Peyer's patch (tissue), 4 donors: ENCODE results near the gene SLC25A22. TPM values are rescaled to one million over a fixed set of nuclear protein-coding genes. Genes with fewer than 3 reads are reported as not detected.
A peak's percentile ranks its signal among the peaks of the same experiment; 100 is the strongest.

Experiments
- DNase-seq, 3 donors: peaks; one replicate each; pipeline ENCODE4 v3.0.0-alpha.2; 2017 to 2019
- H3K27ac ChIP-seq, 4 donors: fragments of 200-600 bp; sonication (generic); one replicate each; pipeline ENCODE4 v1.5.1; 2016 to 2019
- H3K27me3 ChIP-seq, 2 donors: fragments of 200-600 bp; sonication (generic); one replicate each; pipeline ENCODE4 v1.5.1; 2019
- H3K36me3 ChIP-seq, 3 donors: fragments of 200-600 bp; sonication (generic); one replicate each; pipeline ENCODE4 v1.5.1; 2016 to 2019
- H3K4me1 ChIP-seq, 4 donors: fragments of 200-600 bp; sonication (generic); one replicate each; pipeline ENCODE4 v1.5.1; 2016 to 2019
- H3K4me3 ChIP-seq, 4 donors: fragments of 200-600 bp; sonication (generic); 1 replicate in 3 of 4; 2 replicates in 1 of 4; pipeline ENCODE4 v1.5.1; 2016 to 2019; ENCODE audit warnings: mild to moderate bottlenecking in 1 of 4
- H3K9me3 ChIP-seq, 4 donors: fragments of 200-600 bp; sonication (generic); one replicate each; pipeline ENCODE4 v1.5.1; 2016 to 2019; ENCODE audit warnings: mild to moderate bottlenecking in 1 of 4
- POLR2A ChIP-seq, 2 donors: fragments of 450-650 bp; IDR thresholded peaks; one replicate each; pipeline ENCODE4 v1.5.1; 2017; ENCODE audit warnings: antibody characterized with exemption in 2 of 2, mild to moderate bottlenecking in 2 of 2, moderate library complexity in 2 of 2
- total RNA-seq, 4 donors: library from RNA; depleted of rRNA; stranded (reverse); fragments of >200 nt; gene quantifications; one replicate each; pipeline ENCODE4 v1.1.0, GENCODE V29; 2016
- TF ChIP-seq, protein P1 (sequence below), 6 experiments: fragments of 450-650 bp in 4 of 6; fragments of 200-600 bp in 2 of 6; sonication (generic) in 1 of 6; IDR thresholded peaks; one replicate each; pipeline ENCODE4 v1.5.1; 2017 to 2019; ENCODE audit warnings: antibody characterized with exemption in 6 of 6, mild to moderate bottlenecking in 3 of 6, moderate library complexity in 1 of 6

The SLC25A22 gene
- total RNA-seq, 4 donors from 2014 or later = 14.2 to 22.0 (median 16.6) TPM

- Histone ChIP-seq H3K4me1 (peaks cover 11 to 21% (median 15%) of the 10 kb centered on the region in 4 donors), H3K4me3 (no peak overlapping the region), H3K9me3 (no peaks in the 10 kb centered on the region), H3K27me3 (no peaks in the 10 kb centered on the region), H3K36me3 (peaks cover 0 to 26% (median 0%) of the 10 kb centered on the region in 3 donors), H3K27ac (no peak overlapping the region)
- no peak for TF ChIP-seq POLR2A (IDR thresholded peaks at IDR 0.05)
- TF ChIP-seq, protein P1, sequence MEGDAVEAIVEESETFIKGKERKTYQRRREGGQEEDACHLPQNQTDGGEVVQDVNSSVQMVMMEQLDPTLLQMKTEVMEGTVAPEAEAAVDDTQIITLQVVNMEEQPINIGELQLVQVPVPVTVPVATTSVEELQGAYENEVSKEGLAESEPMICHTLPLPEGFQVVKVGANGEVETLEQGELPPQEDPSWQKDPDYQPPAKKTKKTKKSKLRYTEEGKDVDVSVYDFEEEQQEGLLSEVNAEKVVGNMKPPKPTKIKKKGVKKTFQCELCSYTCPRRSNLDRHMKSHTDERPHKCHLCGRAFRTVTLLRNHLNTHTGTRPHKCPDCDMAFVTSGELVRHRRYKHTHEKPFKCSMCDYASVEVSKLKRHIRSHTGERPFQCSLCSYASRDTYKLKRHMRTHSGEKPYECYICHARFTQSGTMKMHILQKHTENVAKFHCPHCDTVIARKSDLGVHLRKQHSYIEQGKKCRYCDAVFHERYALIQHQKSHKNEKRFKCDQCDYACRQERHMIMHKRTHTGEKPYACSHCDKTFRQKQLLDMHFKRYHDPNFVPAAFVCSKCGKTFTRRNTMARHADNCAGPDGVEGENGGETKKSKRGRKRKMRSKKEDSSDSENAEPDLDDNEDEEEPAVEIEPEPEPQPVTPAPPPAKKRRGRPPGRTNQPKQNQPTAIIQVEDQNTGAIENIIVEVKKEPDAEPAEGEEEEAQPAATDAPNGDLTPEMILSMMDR (IDR thresholded peaks at IDR 0.05) = no peak
- DNase-seq = no peak
Measured at GRCh38 chr11:813072-813455, 15.0 kb upstream of the SLC25A22 start.

DNA sequence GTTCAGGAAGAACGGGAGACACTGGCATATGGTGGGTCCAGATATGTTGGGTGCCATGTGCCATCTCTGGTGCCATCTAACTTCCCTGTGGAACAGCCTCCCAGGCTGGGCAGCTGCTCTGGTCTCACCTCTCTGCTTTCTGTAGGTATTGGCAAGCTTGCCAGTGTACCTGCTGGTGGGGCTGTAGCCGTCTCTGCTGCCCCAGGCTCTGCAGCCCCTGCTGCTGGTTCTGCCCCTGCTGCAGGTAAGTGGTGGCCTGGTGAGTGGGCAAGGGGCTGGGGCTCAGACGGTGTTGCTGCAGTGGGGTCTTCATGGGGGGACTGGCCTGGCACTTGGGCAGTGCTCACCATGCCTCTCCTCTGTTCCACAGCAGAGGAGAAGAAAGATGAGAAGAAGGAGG is 14.3 kb upstream of the SLC25A22 start:
- Histone ChIP-seq H3K9me3 (no peaks in the 10 kb centered on the region), H3K27ac (no peak overlapping the region), H3K4me1 (peaks cover 11 to 27% (median 15%) of the 10 kb centered on the region in 4 donors), H3K36me3 (peaks cover 0 to 26% (median 0%) of the 10 kb centered on the region in 3 donors), H3K27me3 (no peaks in the 10 kb centered on the region), H3K4me3 (no peak overlapping the region)
- DNase-seq = no peak
- no peak for TF ChIP-seq POLR2A (IDR thresholded peaks at IDR 0.05)
- TF ChIP-seq, protein P1 (IDR thresholded peaks at IDR 0.05) = no peak

DNA sequence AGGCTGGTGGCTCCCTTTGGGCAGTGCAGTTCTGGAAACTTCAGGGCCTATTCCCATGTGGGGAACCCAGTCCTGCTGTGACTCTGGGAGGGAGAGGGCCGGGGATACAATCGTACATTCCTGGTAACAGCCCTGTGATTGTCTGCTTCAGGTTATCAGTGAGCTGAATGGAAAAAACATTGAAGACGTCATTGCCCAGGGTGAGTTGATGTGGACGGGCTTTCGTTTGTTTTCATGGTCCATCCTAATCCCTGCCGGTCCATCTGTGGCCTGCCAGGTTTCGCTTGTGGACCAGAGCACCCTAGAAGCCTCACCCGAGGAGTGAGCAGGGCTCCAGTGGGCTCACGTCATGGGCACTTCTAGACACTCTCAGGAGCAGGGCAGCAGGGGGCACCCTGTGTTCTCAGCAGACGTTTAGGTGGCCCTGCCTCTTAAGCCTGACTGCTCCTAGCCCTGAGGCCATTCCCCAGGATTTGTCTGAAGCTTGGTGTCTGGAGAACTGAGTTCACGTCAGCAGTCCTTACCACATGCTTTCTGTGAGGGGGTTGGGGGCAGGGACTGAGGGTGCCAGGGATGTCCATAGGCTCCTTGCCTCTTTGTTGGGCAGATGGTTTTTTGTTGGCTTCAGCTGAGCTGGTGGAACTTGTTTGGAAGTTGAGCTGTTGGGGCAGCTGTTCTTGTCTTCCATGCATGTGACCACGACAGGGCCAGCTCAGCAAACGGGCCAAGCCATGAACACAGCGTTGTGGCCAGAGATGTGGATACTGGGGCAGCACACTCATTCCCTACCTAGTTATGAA is 13.6 kb upstream of the SLC25A22 start:
- Histone ChIP-seq H3K4me1 (peaks cover 11 to 28% (median 15%) of the 10 kb centered on the region in 4 donors), H3K27me3 (no peaks in the 10 kb centered on the region), H3K27ac (peak overlapping the region in 2 of 4 donors; percentile 11 to 19), H3K36me3 (peaks cover 0 to 26% (median 0%) of the 10 kb centered on the region in 3 donors), H3K9me3 (no peaks in the 10 kb centered on the region), H3K4me3 (peak overlapping the region in 1 of 4 donors; percentile 28)
- no peak for TF ChIP-seq POLR2A (IDR thresholded peaks at IDR 0.05)
- TF ChIP-seq, protein P1 (IDR thresholded peaks at IDR 0.05) = peak in 1 of 6 experiments; percentile 21
- no peak for DNase-seq

DNA sequence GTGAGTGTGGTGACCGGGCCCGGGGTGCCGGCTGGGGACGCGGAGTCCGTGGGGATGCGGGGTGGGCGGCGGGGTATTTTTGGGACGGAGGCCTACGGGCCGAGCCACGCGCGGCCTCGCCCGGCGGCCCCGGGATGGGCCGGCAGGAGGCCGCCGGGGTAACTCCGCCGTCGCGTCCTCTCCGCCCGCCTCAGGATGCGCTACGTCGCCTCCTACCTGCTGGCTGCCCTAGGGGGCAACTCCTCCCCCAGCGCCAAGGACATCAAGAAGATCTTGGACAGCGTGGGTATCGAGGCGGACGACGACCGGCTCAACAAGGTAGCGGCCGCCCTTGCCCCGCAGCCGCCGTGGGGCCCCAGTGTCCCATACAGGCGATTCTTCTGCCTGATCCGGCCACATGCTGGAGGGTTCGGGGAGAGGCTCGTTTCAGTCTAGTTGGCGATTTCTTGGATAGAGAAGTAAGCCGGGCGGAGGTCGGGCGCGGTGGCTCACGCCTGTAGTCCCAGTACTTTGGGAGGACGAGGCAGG is 12.0 kb upstream of the SLC25A22 start:
- Histone ChIP-seq H3K36me3 (peaks cover 0 to 26% (median 0%) of the 10 kb centered on the region in 3 donors), H3K4me3 (peak overlapping the region; percentile 71 to 97 (median 92)), H3K27ac (peak overlapping the region; percentile 96 to 99 (median 98)), H3K4me1 (peaks cover 11 to 35% (median 15%) of the 10 kb centered on the region in 4 donors), H3K9me3 (no peaks in the 10 kb centered on the region), H3K27me3 (no peaks in the 10 kb centered on the region)
- TF ChIP-seq POLR2A (IDR thresholded peaks at IDR 0.05) = peak in 1 of 2 donors; percentile 76
- TF ChIP-seq, protein P1 (IDR thresholded peaks at IDR 0.05) = peak in 1 of 6 experiments; percentile 35
- DNase-seq = peak in 1 of 3 donors; percentile 62

DNA sequence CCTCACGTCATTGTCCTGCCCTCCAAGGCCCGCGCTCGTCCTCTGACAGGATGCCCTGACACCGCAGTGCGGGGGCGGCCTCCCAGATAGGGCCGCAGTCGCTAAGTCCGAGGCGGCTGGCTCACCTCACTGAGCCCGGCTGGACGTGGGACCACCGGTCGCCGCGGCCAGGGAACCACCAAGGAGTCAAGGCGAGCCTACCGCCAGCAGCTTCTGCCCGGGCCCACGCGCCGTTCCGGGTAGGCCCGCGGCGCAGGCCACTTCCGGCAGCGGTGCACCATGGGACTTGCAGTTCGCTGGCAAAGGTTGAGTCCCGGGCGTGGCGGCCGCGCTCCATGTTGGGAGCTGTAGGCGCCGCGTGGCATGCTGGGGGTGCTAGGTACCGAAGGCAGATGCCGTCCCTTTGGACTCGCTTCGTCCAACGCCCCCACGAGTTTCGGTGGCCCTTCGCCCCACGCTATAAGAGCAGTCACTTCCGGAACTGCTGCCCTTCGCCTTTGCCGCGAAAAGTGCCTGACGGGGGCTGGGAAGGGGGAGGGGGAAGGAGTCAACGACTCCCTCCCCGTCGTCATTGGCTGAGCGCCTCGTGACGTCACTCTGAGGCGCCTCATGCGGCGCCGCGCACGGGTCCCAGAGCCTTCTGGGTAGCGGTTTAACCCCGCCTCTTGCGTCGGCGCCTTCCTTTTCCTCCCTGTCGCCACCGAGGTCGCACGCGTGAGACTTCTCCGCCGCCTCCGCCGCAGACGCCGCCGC is 11.4 kb upstream of the SLC25A22 start, which contains the start of gene RPLP2:
Gene RPLP2, plus strand, starts transcription at position 681 of the 753 bp plus-strand sequence. CDS start 268 bp downstream, outside the sequence.
- Histone ChIP-seq H3K36me3 (peaks cover 0 to 26% (median 0%) of the 10 kb centered on the region in 3 donors), H3K4me1 (peaks cover 13 to 40% (median 18%) of the 10 kb centered on the region in 4 donors), H3K27me3 (no peaks in the 10 kb centered on the region), H3K27ac (peak within 1 kb of the TSS; percentile 96 to 99 (median 98)), H3K9me3 (no peaks in the 10 kb centered on the region), H3K4me3 (peak within 1 kb of the TSS; percentile 71 to 97 (median 92))
- peak; percentile 97 to 99 (median 99) for DNase-seq
- TF ChIP-seq, protein P1 (IDR thresholded peaks at IDR 0.05) = no peak
- TF ChIP-seq POLR2A (IDR thresholded peaks at IDR 0.05) = peak; percentile 87 to 89
